Islet of Langerhans (tissue), 1 donor: ENCODE data around the gene SERTM1.

ENCODE experiments used
- FAIRE-seq: peaks from one replicate; lab custom pipeline; 2011; peaks lifted over from hg19 to GRCh38; lab: Jason Lieb, UNC

The SERTM1 gene

DNA sequence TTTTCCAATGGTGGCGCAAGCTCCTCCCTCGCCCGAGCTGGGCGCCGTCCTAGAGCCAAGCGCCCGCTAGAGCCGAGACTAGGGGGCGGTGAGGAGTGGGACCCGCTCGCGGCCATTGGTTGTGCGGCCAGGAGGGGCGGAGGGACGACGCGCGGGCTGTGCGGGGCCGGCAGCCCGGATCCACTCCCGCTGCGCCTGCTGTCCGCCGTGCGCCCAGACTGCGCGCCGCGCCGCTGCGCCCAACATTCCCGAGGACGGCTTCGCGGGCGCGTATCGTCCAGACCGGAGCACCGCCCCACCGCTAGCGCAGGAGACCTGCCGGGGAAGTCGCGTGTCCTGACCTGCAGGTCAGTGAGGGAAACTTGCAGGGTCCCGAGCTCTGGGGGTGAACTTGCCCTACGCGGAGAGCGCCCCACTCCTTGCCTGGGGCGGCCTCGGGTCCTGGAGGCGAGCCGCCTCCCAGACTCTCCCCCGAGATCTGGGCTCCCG lies at the start of gene SERTM1:
TSS of gene SERTM1 (plus strand) at position 183 of the 489 bp plus-strand sequence. CDS start 21,059 bp downstream, outside the sequence.
- no peak for FAIRE-seq

DNA sequence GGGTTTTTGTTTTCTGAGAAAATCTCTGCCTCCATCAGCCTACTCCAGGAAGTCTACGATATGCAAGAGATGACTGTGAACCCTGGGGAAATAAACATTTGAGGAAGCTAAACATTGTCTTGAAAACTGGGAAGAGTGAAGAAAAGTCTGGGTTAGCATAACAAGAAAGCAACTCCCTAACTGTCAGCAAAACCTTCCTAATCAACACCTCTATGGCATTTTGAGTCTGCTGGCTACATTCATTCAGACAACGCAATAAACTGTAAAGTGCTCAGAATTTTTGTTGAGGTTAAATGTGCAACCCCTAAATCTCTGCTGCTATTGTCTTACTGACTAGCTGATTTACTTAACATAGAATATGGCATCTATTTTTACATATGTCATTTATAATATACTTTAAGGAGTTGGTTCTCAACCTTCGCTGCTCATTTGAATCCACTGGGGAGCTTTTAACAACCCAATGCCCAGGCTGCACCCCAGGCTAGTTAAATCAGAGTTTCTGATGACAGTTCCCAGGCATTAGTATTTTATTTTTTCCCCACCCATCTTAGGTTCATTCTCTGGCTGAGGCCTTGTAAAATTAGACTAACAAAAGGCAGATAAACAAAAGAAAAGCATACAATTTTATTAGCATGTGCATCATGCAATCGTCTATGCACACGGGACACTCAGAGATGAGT lies 45.3 kb upstream of the SERTM1 start:
- FAIRE-seq, result no peak

GRCh38 chr13:36629057-36629385 lies 44.8 kb upstream of the SERTM1 start:
- no peak for FAIRE-seq

GRCh38 chr13:36630181-36630803 lies 43.5 kb upstream of the SERTM1 start:
- no peak for FAIRE-seq

DNA sequence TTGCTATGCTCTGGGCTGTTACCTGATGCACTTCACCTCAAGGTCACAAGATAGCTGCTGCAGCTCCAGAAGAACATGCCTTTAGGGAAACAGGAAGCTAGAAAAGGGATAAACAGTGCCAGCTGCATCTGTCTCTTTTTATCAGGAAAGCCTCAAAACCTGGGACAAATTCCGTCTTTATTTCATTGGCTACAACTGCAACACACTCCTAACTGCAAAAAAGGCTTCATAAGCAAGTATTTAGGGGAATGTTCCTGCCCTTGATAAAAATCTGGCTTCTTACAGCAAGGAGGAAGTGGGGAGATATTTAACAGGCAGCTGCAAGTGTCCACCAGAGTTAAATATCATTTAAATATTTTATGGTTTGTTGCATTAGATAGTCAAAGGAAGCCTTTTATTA lies 34.2 kb upstream of the SERTM1 start:
- FAIRE-seq, result no peak

DNA sequence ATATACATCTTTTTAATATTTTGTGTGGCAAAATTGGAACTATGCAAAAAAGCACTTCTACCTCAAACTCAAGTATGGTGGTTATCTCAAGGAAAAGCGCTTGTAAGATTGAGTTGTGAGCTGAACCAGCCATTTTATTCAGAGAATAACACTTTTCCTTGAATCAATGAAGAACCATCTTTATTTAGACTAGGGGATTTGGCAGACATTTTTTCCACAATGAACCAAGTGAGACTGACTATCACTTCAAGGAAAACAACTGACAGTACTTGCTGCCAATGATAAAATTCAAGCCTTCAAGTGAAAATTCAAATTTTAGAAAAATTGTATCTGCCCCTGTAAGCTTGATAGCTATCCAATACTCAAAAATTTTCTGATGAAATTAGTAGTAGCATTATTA lies 23.2 kb upstream of the SERTM1 start:
- no peak for FAIRE-seq

DNA sequence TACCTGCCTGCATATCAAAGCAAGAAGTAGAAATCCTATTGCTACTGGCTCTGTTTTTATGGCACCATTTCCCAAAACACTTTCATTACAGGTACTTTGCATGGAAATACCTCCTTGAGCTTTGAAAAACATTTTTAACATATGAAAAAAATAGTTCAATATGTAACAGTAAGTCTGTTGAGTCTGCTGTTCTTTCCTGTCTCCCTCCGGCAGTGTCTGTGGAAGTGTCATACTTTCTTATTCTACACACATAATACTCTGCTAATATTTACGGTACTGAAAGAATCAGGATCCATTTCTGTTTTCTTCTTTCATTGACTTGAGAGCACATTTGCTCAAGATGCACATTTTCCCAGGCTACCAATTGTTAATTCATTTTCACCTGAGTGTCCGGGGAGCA lies 8.2 kb upstream of the SERTM1 start:
- no peak for FAIRE-seq

DNA sequence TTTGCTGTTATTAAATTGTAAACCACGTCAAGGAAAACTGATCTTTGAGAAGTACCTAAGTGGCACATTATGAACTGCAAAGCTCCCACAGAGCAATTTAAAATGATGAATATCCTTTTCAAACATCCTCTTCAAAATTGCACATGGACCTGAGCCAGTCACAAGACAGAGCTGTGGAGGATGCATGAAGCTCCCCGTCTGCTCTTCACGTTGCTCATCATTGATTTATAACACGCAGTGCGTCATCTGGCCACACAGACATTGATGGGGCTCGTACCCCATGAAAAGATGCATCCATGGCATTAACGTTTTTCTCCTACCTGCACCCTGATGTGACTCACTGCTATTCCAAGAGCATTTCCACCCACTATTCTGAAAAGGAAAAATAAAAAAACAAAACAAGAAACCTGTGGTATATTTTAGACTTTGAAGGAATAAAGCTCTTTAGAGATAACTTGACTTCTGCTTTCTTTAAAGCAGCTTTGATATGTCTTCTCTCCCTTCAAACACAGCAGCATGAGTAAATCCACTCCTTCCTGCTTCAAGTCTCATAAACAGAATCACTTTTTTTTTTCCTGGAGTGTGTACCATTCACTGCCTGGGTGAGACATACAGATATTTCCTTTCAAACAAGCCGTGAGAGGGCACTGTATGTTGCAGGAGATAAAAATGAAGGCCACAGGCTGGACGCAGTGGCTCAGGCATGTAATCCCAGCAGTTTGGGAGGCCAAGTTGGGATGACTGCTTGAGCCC lies 7.2 kb upstream of the SERTM1 start:
- no peak for FAIRE-seq

GRCh38 chr13:36668316-36668715 lies 5.5 kb upstream of the SERTM1 start:
- no peak for FAIRE-seq

- no peak for FAIRE-seq
Measured at GRCh38 chr13:36673352-36673751, 468 bp upstream of the SERTM1 start.

DNA sequence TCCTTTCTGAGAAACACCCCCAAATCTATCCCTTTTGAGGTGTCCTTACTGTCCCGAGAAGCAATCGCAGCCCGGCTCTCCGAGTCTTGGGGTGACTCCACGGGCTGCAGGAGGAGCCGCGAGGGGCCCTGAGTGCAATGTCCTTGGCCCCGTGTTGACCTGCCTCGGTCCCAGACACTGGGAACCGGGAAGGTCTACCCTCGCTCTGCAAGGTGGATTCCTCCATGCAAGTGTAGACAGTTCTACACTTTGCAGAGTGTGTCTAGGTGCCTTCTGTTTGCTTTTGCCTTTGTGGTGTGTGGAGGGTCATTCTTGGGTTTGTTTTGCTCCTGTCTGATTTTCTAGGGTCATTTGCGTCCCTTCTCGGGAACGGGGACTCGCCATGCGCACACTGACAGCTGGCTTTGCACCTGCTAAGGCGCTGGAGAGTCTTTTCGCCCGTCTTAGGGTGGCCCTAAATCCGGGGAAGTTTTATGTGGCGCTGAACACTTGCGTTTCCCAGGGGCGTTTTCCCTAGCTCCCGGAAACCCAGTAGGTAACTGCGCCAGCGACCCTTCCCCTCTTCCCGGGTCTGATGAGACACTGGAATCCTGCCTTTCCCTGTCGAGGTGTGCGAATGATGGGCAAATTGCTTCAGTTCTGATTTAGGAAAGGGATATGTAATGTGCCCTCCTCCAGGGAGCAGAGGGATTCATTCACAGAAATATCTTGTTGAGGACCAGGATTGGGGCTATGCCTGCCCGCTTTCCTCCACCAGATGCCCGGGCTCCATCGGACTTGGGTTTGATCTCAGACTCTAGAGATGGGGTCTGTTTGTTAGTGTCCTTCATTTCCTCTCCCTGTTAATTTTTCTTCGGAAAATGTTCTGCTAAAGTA lies 755 bp downstream of the SERTM1 start:
- FAIRE-seq, result no peak

- no peak for FAIRE-seq
Measured at GRCh38 chr13:36675213-36675536, 1.4 kb downstream of the SERTM1 start.

GRCh38 chr13:36680913-36681312 lies 7.1 kb downstream of the SERTM1 start:
- no peak for FAIRE-seq

DNA sequence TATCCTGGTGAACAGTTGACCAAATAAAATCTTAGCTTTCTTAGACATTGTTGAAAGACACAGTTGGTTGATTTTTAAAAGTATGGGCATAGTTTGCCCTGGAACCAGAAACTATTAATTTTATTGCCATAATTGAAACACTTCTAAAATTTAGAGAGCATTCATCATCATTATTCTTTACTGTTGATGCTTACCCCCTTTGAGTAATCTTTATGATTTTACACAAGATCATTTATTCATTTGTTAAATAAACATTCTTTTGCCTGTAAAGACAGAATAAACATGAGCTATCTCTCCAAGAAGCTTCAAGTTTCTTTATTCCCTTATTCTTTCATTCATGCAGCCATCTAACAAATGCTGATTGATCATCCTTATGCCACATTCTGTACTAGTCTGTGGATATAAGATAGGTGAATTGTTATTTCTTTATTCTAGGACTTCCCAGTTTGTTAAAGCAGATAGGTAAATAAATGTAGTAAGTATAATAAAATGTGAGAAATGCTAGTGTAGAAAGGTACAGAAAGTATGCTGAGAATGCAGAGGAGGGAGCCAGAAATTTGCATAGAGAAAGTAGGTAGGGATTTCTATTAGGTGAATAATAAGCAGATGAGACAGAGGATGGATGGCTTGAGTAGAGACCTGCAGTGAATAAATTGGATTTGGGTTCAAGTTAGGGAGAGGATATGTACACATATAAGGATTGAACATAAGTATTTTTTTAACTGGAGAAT lies 8.2 kb downstream of the SERTM1 start:
- no peak for FAIRE-seq

- FAIRE-seq, result no peak
Measured at GRCh38 chr13:36683701-36684100, 9.9 kb downstream of the SERTM1 start.

- no peak for FAIRE-seq
Measured at GRCh38 chr13:36685927-36686326, 12.1 kb downstream of the SERTM1 start.

DNA sequence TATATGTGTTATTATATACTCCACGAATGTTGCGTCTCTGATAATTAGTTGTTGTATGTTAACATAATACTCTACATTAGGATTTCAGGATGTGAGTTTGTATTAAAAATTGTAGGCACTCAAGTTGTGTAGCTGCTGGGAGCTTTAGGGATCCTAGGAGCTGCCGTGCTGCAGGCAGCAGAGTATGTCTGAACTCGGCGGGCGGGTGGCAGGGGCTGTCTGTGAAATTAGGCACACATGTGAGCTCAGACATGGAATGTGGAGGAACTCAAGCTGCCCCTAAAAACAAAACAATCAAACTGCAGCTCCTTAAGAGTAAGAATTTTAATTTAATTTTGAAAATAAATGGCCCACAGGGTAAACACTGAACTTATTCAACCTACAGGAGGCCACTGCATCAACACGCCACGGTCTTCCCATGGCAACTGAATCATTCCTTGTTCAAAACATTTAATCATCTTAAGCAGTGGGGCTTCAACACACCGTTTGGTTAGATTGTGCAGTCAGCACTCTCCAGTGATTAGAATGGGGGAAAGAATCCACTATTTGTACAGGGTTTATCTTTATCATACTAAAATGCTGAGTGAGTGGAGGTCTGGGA lies 22.7 kb downstream of the SERTM1 start:
- no peak for FAIRE-seq

GRCh38 chr13:36700170-36700569 lies 26.4 kb downstream of the SERTM1 start:
- no peak for FAIRE-seq

DNA sequence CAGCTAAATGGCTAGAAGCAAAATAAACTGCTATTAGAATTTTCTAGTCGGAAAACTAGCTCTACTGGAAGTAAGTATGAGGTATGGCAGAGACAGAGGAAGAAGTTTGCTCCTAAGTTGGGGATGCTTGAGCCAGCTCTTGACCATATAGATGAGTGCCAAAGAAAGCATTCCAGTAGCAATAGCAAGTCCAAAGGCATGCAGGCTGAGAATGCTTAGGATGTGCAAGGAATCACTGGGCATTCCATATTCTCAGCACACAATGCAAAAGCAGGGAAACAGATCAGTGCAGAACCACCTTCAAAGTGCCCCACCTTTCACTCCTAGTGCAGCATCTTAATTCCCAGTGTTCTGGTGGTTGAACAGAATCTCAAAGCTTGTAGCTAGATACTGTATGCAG lies 32.9 kb downstream of the SERTM1 start:
- no peak for FAIRE-seq

DNA sequence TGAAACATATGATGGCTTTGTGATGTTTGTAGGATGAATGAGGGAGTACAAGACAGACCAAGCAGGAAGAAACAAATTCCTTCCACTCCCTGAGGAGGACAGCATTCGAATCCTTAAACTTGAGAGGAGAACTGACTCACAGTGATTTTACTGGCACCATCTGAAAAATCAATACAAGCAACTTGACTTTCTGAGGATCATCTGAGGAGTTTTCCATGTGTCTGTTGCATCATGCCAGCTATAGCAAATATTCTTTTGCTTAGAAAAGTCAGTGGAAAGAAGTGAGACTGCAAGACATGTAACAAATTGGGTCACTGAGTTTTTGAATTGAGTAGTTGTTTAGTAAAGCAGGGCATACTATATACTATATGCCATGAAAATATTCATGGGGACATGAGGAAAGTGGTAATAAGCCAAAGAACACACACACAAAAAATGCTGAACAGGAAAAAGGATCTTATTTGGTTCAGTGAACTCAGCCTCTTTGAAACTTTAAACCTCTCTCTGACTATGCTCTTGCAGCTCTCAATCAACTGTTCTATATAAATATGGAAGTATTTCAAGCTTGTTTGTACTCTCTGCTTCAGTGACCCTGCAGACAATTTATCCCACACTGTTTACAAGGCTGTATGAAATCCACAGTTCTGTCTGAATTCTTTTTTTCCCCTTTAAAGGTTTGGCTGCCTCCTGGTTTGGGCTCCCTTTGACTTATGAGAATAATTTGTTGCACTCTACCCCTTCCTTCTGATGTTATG lies 35.5 kb downstream of the SERTM1 start:
- no peak for FAIRE-seq

DNA sequence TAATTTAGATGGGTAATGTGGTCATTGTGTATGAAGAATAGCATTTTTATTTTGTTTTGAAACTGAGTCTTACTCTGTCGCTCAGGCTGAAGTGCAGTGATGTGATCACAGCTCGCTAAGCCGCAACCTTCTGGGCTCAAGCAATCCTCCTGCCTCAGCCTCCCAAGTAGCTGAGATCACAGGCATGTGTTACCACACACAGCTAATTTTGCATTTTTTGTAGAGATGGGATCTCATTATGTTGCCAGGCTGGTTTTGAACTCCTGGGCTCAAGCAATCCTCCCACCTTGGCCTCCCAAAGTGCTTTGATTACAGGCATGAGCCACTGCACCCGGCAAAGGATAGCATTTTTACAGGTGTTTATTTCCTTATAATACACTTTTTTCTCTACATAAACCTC lies 36.6 kb downstream of the SERTM1 start:
- no peak for FAIRE-seq
